Dermis blood vessel endothelial cell (primary cell): ENCODE measurements around the gene NR2F6. TPM values are rescaled to one million over a fixed set of nuclear protein-coding genes. Genes with fewer than 3 reads are reported as not detected.

ENCODE experiments used
- DNase-seq: peaks from one replicate; pipeline ENCODE4 v3.0.0; 2010
- total RNA-seq: library from RNA; depleted of rRNA; stranded (reverse); fragments of >200 nt; gene quantifications from 2 replicates; pipeline ENCODE4 v1.2.3, GENCODE V29; 2014

NR2F6 gene
- total RNA-seq, 1 donor from 2014 or later: 63.1 TPM

GRCh38 chr19:17263712-17264640, 18.3 kb upstream of the NR2F6 start:
- no peak for DNase-seq

DNA sequence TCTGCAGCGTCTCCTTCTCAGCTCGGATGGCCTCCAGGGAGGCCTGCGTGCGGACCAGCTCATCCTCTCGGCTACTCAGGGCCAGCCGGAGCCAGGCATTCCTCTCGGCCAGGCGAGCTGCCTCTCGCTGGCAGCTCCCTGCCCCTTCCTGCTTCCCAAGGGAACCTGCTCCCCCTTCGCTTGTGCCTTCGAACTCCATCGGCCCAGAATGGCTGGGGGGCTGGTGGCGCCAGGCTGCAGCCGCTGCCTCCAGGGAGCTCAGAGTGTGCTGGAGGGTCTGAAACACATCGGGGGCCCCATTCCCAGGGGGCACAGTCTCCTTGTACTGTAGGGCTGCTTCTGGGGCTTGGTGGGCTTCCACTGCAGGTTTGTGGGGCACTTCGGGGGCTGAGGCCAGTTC, 16.8 kb upstream of the NR2F6 start:
- no peak for DNase-seq

- peak; percentile 92 for DNase-seq
These were observed 15.2 kb upstream of the NR2F6 start for GRCh38 chr19:17260842-17261325.

DNA sequence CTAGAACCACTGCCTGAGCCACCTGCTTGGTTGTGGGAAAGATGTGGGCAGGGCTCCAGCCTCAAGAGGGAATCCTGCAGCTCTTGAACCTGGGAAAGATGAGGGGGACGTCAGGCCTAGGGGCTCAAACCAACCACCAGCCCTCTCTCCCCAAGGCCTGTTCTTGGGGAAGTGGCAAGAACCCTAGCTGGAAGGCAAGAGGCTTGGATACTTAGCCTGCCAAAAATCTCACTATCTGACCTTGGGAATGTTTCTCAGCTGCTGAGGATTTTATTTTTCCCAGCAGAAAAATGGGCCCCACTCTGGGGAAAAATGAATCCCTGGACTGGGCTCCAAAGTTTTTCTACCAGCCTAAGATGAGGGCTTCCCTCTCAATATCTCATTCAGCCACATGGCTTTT, 14.2 kb upstream of the NR2F6 start:
- no peak for DNase-seq

- DNase-seq: no peak
These were observed 13.5 kb upstream of the NR2F6 start for GRCh38 chr19:17259118-17259780.

GRCh38 chr19:17256130-17256529, 10.4 kb upstream of the NR2F6 start:
- DNase-seq: no peak

GRCh38 chr19:17255150-17255621, 9.5 kb upstream of the NR2F6 start:
- DNase-seq: no peak

DNA sequence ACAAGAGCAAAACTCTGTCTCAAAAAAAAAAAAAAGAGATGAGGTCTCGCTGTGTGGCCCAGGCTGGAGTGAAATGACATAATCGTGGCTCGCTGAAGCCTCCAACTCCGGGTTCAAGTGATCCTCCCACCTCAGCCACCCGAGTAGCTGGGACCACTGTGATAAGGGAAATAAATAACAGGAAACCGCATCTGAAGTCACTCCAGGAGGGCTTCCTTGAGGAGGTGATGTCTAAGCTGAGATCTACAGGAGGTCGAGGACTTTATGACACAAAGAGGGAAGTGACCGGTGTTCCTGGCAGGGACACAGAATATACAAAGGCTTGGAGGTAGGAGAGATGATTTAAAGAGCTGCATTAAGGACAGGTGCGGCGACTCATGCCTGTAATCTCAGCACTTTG, 8.9 kb upstream of the NR2F6 start:
- no peak for DNase-seq

DNA sequence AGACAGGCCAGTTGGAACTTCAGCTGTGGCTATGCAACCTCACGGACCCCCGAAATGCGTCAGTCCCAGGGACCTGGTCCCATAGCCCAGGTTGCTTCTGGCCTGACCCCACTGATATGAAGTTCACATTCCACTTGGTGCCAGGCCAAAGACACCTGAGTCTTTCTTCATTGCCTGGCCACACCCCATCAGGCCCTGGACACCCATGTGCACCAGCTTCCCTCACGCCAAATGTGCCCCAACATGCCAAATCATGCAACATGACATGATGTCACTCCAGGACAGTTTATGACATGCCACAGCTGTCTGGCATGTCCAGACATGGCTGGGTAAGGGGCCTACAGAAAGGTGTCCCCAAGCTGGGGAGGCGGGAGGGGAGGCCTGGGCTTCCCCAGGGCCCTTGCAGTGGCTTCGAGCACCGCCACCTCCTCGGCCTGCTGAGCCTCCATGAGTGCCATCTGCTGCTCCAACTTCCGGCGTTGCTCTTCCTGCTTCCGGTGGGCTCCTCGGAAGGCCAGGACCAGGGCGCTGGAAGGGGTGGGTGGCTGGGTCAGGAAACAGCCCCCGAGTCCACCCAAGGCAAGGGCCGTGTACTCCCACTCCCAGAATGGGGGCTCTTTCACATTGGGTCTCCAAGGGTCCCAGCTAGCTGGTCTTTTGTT, 4.3 kb upstream of the NR2F6 start:
- no peak for DNase-seq

DNA sequence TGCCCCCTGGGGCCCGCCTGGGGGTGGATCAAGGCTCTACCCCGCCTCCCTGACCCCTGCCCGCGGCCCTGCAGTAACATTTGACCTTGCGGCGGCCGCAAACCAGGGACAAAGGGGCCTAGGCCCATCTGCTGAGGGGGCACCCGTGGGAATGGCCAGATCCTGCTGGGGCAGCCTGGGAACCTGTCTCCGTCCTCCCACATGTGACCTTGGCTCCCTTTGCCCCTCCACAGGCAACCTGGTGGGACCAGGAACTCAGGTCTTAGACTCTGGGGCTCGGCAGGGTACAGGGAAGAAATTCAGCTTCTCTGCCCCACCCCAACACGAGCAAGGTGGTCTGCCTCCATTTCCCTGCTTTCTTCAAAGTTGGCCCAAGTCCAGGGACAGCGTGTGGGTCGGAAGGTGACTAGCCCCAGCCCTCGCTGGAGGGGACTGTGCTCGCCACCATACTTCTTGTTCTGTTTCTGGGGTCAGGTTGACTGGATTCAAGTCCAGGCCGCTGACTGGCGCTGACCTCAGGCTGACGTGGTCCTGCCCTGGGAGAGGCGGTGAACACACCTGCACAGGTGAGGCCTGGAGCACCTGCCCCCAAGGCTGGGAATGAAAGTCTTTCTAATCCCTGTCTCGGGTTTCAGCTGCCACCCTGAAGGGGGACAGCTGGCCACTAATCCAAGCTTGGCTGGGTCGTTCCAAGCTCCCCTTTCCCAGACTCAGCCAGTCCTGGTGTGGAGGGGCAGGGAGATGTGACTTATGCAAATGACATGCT, 2.5 kb upstream of the NR2F6 start:
- no peak for DNase-seq

DNA sequence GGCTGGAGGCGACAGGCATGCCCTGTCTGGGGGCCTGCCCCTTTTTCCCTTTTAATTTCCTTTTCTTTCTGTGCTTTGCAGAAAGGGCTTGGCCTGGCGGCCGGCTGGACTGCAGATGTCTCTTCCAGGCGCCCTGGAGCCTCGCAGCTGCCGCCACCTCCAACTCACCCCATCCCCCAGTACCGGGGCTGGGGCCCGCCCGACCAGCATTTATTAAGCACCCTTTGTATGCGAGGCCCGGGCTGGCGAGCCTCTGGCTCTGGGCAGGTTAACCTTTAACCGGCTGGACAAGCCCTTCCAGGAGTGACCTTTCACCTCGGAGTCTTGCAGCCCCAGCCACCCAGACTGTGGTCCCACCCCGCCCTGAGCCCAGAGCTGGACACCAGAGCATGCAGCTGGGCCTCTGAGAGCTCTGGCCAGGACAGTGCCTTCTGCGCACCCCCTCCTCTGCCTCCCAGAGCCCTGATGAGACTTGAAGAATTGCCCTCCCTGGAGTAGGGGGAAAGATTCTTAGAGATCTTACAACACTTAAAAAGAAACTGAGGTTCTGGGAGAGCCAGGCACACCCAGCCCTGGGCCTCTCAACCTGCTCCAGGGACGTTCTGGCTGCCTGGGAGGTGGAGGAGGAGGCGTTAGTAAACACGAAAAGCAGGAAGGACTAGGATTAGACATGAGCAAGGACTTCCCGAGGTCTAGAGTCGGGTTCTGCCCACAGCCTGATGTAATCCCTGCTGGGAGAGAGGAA, 1.1 kb upstream of the NR2F6 start:
- DNase-seq: peak; percentile 41

DNA sequence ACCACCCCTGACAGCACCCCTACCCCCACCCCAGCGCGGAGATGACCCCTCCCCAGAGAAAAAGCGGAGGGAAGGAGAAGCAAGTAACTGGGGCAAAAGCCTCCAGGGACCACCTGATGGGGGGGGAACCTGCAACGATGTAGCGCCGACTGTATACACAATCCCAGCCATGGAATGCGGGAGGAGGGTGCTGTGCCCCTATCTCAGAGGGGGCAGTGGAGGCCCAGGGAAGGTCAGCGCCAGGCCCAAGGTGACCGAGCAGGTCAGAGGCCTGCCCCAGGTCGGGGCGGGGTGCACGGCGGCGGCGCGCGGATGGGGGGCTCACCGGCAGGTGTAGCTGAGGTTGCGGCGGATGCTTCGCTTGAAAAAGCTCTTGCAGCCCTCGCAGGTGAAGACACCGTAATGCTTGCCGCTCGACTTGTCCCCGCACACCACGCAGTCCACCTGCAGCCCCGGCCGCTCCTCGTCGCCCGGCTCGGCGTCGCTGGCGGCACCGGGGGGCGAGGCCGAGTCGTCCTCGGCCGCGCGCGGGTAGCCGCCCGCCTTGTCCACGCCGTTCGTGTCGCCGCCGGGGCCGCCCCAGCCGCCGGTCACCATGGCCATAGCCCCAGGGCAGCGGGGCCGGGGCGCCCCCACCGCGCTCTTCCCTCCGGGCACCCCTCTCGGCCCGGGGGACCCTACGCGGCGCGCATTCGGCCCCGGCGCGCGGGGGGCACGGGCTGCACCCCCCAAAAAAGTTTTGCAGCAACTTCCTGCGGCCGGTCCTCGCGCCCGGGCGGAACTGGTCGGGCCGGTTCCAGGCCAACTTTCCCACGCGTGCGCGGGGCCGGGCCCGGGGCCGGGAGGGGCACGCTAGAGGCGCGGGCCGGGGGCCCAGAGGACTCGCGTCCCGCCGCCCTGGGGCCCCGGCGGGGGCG, 843 bp downstream of the NR2F6 start:
- no peak for DNase-seq

- peak; percentile 37 for DNase-seq
These were observed 1.7 kb downstream of the NR2F6 start for GRCh38 chr19:17243830-17244617.

- no peak for DNase-seq
These were observed 2.4 kb downstream of the NR2F6 start for GRCh38 chr19:17243211-17243829.

GRCh38 chr19:17242431-17243208, 3.1 kb downstream of the NR2F6 start:
- no peak for DNase-seq

DNA sequence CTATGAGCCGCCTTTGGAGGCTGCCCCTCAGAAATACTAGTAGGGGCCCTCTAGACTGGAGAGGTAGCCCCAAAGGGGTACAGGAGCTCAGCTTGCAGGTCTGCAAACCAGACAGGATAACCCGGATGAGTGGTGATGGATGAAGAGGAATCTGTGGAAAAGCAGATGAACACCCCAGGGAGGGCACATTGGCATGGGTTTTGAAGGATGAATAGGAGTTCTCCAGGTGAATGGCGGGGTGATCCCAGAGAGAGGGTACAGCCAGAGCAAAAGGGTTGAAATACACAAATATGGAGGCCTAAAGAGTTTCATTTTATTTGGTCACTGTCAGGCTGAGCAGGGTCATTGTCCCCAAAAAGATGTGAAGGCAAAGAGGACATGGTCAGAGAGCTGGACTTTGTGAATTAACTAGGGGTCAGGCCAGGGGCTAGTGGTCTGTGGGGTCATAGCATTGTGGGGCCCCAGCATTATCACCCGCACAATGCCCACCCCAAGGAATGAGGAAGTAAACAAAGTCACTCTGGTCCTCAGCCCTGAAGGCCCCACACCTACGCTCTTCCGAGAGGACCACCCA, 4.8 kb downstream of the NR2F6 start:
- DNase-seq: no peak

- DNase-seq: no peak
These were observed 5.5 kb downstream of the NR2F6 start for GRCh38 chr19:17240062-17240752.
